GM21717 (cell line): ENCODE measurements around the gene NCOR1.
"Not testable (repeated sequence)": the region's sequence is repeated elsewhere in the genome, so short reads cannot be mapped to it uniquely, and the experiment has no call there.

ENCODE experiments used
- ATAC-seq: cut with Tn5 transposase; IDR thresholded peaks from one replicate; pipeline ENCODE4 v1.9.1; 2021; ENCODE audit warnings: mild to moderate bottlenecking, moderate library complexity; ENCODE audit not compliant: unreplicated experiment

NCOR1 gene

GRCh38 chr17:16215965-16216316, 607 bp upstream of the NCOR1 start:
- ATAC-seq = no peak

DNA sequence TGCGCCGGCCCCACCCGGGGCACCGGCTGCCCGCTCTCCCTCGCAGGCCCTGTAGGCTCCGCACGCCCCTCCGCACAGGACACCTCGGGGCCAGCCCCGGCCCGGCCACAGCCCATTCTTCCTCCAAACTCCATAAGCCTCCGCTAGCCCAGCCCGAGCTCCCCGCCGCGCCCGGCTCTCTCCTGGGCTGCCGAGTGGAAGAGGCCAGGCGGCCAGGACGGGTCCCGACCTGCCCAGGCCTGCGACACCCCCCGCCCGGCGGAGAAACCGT, 397 bp downstream of the NCOR1 start:
- peak; percentile 45 for ATAC-seq

DNA sequence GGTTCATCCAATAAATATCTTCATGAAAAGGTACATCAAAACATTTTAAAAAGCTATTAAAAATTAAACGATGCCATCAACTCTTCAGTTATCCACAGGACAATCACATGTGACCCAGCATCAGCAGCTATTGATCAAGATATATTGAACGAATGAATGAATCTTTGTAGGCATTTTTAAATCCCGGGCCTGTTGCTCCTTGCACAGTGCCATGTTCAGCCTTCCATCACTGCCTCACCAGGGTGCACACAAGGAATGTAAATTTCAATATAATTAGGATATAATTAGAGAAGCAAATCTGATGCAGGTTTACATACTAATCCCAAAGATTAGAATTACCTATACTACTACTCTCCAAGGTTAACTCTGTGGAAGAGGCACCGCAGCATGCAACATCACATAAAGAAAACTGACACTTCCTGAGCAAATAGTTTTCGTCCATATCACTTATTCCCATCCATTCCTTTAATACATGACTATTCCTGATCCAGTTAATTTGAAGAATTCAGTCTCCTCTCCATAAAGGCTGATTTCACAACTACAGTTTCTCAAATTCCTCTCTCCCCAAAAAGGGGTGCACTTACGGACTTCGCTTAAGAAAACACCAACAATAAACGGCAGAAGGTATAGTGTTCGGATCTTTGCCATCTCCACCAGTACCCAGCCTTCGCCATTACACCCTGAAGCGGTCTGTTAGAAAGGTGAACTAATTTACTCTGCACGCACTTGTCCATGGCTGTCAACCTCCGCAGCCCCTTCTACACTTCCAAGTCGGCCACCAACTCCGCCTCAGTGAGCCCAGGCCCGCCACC, 938 bp downstream of the NCOR1 start:
- no peak for ATAC-seq

DNA sequence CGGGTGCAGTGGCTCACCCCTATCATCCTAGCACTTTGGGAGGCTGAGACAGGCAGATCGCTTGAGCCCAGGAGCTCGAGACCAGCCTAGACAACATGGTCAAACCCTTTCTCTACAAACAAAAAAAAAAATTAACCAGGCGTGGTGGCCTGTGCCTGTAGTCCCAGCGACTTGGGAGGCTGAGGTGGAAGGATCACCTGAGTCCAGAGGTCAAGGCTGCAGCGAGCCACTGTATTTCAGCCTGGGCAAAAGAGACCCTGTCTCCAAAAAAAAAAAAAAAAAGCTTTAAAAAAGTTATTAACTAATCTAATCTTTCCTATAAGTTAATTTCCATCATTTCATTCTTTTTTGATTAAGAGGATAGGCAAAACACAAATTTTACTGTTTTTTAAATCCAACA, 2.5 kb downstream of the NCOR1 start:
- no peak for ATAC-seq

DNA sequence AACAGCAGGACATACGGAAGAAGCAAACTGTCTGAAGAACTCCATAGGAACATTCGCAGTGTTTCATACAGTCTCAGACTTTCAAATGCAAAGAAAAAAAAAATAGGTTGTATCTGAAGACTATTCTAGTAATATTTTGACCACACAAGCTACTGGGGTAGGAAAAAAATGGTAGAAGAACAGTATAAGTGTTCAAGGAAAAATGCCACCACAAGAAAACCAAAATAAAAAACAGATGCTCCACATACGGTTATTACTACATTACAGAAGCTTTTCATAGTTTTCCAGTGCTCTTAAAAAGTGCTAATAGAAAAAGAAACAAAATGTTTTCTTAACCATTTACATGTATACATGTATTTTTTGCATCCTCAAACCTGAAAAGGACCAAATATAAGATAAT, 3.7 kb downstream of the NCOR1 start:
- ATAC-seq = no peak

DNA sequence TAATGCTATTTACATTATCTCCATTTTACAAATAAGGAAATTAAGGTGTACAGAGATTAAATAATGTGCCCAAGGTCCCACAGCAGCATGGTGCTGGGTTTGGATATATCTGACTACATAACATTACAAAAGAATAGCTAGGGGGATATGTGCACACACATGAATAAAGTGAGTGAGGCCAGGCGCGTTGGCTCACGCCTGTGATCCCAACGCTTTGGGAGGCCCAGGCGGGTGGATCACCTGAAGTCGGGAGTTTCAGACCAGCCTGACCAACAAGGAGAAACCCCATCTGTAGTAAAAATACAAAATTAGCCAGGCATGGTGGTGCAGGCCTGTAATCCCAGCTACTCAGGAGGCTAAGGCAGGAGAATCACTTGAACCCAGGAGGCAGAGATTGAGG, 10.6 kb downstream of the NCOR1 start:
- not testable (repeated sequence) for ATAC-seq

GRCh38 chr17:16202554-16203500, 12.5 kb downstream of the NCOR1 start:
- not testable (repeated sequence) for ATAC-seq

- not testable (repeated sequence) for ATAC-seq
Observed at GRCh38 chr17:16201693-16202131, 13.6 kb downstream of the NCOR1 start.

DNA sequence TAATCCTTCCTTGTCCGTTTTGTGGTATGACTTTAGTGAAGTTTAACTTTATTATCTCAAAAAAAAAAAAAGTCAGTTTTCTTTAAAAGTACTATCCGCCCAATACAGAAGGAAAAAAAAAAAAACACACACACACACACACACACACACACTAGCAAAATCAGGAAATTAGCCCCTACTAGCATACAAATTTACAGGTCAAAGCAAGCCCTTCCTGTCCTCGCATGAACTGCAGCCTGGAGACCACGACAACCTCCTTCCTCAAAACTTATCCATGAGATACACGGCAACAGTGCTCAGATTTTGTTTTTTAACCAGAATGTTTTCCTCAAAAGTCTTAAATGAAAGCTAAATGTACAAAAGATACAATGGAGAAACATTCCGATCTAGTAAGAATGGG, 16.2 kb downstream of the NCOR1 start:
- no peak for ATAC-seq

- no peak for ATAC-seq
Observed at GRCh38 chr17:16197276-16197675, 18.1 kb downstream of the NCOR1 start.

DNA sequence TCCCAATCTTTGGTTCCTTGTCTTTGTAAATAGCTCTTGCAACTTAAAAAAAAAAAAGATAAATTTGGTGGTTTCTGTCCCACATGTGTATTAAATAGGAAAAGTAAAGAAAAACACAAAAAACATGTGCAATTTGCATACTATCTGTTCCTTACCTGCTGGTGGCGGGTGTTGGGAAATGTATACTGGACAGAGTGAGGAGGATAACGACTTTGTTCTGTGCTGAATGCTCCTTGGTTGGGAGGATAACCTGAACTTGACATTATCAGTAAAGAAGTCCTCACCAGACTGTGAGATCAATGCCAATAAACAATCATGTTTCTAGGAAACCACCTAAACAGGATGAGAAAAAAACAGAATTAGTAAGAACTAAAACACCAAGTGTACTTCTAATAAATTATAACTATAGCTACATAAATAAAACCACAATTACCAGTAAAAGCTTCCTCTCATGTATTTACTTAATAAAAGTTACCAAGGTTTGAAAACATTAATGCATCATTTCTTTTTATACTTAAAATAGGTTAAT, 21.0 kb downstream of the NCOR1 start:
- not testable (repeated sequence) for ATAC-seq

DNA sequence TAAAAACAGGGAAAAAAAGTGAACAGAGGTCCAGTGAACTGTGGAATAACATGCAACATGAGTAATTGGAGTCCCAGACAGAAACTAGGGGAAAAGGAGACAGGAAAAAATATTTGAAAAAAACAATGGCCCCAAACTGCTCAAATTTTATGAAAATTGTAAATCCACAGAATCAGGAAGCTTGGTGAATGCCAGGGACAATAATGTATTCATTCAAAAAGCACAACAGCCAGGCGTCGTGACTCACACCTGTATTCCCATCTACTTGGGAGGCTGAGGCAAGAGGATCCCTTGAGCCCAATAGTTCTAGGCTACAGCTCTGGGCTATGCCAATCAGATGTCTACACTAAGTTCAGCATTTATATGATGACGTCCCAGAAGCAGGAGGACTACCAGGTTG, 23.7 kb downstream of the NCOR1 start:
- no peak for ATAC-seq

DNA sequence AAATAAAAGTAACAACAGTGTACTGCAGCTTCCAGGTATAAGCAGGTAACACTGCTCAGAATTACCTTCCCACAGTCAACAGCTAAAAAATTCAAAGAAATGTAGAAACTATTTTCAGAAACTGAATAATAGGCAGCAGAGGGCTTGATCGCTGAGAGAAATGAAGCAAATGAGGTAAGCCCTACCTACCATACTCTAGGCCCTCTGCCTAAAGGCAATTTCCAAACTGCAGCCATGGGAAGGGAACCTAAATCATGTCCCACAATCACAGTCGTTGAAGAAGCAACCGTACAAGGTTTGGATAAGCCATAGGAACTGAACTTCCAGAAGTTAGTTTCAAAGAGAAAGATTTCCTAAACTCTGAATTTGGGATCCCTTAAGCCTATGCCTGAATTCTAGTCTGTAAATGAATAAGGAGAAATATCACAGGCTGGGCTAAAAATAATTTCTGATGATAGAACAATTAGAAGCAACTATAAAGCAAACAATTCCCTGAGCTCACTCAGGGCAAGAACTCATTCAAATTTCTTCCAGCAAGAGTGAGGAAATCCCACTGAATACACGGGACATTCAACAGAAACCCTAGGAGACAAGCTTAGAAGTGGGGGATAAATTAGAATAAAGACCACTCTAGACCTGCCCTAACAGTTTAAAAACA, 24.5 kb downstream of the NCOR1 start:
- no peak for ATAC-seq

- ATAC-seq = no peak
Observed at GRCh38 chr17:16189791-16190348, 25.5 kb downstream of the NCOR1 start.

DNA sequence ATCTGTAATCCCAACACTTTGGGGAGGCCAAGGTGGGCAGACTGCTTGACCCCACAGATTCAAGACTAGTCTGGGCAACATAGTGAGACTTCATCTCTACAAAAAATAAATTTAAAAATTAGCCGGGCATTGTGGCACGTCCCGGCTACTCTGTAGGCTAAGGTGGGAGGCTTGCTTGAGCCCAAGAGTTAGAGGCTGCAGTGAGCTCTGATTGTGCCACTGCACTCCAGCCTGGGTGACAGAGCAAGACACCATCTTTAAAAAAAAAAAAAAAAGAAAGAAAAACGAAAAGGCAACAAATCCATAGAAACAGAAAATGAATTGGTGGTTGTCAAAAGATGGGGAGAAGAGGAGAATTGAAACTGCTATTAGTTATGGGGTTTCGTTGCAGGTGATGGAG, 27.7 kb downstream of the NCOR1 start:
- no peak for ATAC-seq

GRCh38 chr17:16181581-16181980, 33.8 kb downstream of the NCOR1 start:
- ATAC-seq = no peak

GRCh38 chr17:16178836-16179235, 36.5 kb downstream of the NCOR1 start:
- ATAC-seq = no peak

- no peak for ATAC-seq
Observed at GRCh38 chr17:16171613-16172012, 43.7 kb downstream of the NCOR1 start.

DNA sequence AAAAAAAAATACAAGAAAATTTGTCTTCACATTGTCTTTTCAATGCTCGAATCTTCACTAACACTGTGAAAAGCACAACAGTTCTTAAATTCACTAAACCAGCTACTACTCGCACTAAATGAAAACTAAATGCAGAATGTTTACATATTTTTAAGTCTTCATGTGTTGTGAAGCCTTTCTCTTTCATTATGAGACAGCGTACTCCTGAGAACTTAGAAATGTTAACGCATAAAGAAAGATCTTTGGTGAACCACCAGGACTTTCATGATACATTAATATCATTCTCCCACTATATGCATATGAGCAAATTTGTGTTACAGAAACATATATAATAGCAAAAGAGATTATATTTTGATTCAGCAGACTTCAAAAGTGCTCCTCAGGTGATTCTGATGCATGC, 48.6 kb downstream of the NCOR1 start:
- ATAC-seq = not testable (repeated sequence)

DNA sequence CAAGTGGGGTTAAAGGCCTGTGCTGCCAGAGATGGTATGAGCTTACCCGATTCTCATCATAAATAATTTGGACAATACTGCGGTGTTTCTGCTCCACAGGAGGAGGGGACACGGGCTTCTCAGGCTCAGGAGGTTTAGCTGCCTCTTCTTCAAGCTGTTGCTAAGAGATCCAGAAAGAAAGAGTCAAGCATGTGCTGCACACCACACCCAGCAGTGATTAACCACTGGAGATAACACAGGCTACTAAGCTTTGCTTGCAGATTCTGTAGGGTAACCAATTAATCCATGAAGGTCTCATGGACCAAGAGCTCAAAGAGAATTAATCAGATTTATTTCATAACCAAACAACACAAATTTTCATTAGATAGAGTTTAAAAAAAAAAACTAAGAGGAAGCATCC, 56.6 kb downstream of the NCOR1 start:
- no peak for ATAC-seq

- ATAC-seq = no peak
Observed at GRCh38 chr17:16155536-16155935, 59.8 kb downstream of the NCOR1 start.
